GM18868 (cell line): ENCODE measurements around the gene CPEB1.
"Not testable (repeated sequence)": the region's sequence is repeated elsewhere in the genome, so short reads cannot be mapped to it uniquely, and the experiment has no call there.

Source experiments
- ATAC-seq: cut with Tn5 transposase; IDR thresholded peaks from one replicate; pipeline ENCODE4 v1.9.1; 2021; ENCODE audit warnings: mild to moderate bottlenecking, moderate library complexity; ENCODE audit not compliant: unreplicated experiment

CPEB1 gene

DNA sequence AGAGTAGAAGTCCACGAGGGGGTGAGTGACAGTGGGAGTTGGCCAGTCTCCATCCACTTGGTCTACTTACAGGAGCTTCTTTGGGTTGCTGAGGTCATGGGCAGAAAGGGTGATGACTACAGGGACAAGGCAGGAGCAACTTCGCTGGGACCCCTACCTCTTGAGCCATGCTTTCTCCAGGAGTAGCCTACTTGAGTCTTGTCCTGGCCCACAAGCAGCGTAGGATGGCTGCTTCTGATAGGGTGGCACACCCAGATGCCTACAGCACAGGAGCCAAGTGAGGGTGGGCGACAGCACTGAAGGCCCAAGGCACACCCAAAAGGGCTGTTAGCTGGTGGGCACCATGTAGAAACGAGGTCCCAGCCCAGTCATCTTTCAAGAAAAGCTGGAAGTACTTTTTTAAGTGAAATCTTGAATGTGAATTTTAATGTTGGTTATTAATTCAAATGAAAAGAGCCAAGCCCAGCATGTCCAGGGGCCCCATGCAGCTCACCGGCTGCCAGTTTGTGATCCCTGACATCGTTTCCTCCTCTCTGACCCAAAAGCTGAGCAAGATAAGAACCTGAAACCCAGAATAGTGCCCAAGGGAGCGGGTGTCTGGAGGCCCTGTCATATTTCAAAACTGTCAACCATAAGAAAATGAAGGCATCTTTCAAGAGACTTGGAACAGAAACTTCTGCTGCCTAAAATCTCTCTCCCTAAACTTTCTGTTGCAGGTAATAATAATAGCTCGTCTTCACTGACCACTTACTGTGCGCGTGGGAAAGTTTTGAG is 2.2 kb upstream of the CPEB1 start:
- ATAC-seq, result no peak

DNA sequence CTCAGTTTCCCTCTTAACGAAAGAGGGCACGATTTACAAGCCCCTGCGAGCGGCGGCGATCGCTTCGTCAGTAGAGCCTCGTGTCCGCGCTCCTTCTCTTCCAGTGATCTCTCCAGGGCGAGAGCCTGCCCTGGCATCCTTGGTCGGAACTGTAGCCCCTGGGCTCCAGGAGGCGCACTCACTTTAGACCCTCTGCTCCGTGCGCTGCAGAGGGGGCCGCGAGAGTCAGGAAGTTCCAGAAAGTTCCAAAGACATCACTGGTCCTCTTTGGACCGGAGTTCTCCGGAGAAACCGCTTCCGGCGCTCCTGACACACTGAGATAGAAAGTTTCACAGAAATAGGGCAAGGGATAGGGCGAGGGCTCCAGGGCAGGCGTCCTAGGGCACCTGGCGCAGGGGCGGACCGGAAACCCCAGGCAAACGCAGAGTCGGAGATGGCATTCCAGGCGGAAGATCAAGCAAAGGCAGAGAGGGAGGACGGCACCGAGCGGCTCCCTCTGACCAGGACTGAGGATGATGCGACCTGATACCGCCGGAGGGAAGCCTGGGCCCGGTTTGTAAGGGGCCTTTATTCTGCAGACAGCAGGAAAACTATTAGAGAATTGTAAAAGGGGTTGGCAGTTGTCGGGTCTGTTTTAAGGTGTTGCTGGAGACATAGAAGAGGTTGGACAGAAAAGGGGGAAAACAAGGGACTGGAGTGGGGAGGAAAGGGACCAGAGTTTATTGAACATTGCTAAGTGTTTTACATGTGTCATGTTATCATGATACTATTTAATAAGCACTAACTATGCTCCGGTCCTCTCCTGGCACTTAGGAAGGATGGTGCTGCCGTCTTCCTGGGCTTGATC is 1.3 kb upstream of the CPEB1 start:
- no peak for ATAC-seq

- ATAC-seq, result no peak
Measured at GRCh38 chr15:82647835-82648256, 683 bp upstream of the CPEB1 start.

- ATAC-seq, result no peak
Measured at GRCh38 chr15:82646250-82647044, 716 bp downstream of the CPEB1 start.

DNA sequence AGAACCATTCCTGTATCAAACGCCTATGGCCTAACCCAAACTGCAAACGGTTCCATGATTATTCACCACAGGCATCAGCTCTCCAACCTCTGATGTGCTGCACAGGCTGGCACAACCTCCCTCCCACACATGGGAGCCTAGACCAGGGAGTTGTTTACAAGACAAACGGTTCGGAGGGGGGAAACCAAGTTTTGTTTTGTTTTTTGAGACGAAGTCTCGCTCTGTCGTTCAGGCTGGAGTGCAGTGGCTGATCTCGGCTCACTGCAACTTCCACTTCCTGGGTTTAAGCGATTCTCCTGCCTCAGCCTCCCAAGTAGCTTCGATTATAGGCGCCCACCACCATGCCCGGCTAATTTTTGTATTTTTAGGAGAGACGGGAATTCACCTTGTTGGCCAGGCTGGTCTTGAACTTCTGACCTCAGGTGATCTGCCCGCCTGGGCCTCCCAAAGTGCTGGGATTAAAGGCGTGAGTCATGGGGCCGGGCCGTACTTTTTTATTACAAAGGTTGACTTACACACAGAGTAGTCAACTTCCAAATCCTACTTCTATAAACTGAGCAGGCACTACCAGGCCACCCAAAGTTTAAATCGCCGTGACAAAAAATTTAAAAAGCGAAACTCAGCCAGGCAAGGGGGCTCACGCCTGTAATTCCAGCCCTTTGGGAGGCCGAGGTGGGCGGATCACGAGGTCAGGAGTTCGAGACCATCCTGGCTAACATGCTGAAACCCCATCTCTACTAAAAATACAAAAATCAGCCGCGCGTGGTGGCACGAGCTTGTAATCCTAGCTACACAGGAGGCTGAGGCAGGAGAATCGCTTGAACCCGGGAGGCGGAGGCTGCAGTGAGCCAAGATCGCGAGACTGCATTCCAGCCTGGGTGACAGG is 2.0 kb downstream of the CPEB1 start:
- ATAC-seq, result not testable (repeated sequence)

DNA sequence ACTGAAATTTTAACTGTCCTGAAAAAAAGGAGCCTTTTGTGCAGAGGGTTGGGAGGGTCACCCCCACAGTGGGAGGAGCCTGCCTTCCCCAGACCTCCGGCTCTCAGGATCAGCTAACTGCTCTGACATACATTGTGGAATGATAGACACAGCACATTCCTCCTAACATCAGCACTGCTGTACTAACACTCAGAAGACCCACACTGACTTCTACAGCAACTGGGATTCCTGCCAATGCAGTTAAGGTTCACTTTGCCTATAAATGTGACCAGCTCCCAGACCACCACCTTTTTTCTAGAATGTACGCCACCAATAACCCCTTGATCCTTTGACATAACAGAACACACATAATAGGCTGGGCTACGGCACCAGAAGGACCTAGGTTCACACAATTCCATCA is 3.2 kb downstream of the CPEB1 start:
- no peak for ATAC-seq

GRCh38 chr15:82642656-82643055 is 4.5 kb downstream of the CPEB1 start:
- no peak for ATAC-seq

DNA sequence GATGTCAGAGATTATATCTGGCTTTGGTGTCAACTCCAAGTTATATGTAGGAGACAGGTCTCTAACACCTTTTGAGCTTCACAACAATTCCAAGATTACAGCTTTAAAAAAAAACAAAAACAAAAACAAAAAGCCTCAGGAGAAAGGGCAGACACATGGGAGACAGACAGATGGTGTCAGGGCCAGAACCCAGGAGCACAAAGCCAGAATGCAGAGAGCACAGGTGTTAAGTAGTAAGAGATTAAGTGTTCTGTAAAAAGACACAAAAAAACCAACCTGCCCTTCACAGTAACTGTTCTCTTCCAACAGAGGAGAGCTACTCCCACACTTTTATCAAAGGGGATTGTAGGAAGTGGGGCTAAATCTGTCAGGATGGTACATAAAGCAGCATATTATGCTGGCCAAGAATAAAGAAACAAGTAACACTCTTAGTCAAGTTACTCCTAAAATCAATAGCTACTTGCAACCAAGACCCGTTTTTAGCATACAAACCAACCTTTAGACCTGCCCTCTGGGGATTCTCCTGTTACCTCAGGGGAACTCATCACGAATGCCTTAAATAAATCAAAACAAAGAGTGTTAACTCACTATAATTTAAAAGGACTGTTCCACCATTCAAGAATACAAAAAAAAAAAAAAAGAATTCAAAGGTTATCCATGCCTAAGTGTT is 5.9 kb downstream of the CPEB1 start:
- ATAC-seq, result no peak

- ATAC-seq, result no peak
Measured at GRCh38 chr15:82640672-82641071, 6.5 kb downstream of the CPEB1 start.

- no peak for ATAC-seq
Measured at GRCh38 chr15:82635798-82636197, 11.4 kb downstream of the CPEB1 start.

GRCh38 chr15:82630033-82630432 is 17.1 kb downstream of the CPEB1 start:
- no peak for ATAC-seq

GRCh38 chr15:82625136-82625535 is 22.0 kb downstream of the CPEB1 start:
- ATAC-seq, result no peak

DNA sequence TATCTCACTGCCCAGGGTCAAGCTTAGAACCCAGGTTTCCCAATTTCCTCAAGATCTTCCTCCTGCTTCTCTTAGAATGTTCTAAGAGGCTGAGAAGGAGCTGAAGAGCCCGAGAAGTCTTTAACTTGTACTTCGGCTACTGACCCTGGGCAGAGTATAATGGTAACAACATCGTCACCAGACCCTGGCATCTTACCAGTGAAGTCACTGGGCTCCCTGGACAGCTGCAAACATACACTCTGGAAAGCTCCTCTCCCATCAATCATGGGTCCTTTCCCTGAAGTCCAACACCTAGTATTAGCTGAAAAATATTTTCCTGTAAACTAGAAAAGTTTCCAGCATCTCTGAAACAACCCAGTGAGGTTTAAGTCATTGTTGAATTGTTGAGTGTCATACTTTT is 22.7 kb downstream of the CPEB1 start:
- no peak for ATAC-seq

GRCh38 chr15:82624008-82624407 is 23.2 kb downstream of the CPEB1 start:
- no peak for ATAC-seq

- no peak for ATAC-seq
Measured at GRCh38 chr15:82621970-82622369, 25.2 kb downstream of the CPEB1 start.

DNA sequence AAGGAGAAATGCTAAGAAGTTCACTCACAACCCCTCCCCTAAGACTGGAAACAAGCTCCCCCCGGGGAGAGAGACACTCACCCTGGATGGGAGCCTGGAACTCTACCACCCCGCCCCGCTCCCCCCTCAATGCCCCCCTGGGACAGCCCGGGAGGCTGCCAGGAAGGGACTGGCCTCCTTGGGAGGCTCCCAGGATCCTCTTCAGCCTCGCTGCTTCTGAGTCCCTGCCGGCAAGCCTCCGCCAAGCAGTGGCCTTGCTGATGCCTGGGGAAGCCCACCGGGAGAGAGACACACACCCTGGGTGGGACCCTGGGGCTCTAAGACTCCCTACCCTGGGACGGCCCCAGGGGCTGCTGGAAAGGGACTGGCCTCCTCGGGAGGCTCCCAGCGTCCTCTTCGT is 33.4 kb downstream of the CPEB1 start:
- no peak for ATAC-seq

DNA sequence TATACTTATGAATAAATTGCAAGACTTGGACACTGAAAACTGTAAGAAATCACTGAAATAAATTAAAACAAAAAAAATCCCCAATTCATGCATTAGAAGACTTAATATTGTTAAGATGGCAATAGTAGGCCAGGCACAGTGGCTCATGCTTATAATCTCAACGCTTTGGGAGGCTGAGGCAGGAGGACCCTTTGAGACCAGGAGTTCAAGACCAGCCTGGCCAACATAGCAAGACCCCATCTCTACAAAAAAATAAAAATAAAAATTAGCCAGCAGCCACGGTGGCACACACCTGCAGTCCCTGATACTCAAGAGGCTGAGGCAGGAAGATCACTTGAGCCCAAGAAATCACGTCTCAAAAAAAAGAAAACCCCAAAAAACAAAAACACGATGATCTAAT is 35.8 kb downstream of the CPEB1 start:
- no peak for ATAC-seq

- ATAC-seq, result no peak
Measured at GRCh38 chr15:82602195-82602594, 45.0 kb downstream of the CPEB1 start.

GRCh38 chr15:82599862-82600261 is 47.3 kb downstream of the CPEB1 start:
- no peak for ATAC-seq

DNA sequence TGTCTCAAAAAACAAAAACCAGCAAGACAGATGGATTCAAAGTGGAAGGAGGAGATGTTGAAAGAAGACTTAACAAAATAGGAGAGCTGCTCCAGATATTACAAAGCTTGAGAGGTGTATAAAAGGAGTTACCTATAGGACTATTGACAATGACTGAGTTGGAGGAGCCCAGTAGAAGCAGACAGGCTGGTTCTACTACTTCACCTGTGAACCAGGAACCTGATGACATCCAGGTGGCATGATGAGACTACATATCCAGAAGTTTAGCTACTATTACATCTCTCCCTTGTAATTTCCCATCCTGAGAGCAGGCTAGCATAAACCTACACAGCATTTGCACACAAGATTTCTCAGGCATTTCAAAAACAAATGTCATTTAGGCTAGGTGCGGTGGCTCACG is 49.3 kb downstream of the CPEB1 start:
- no peak for ATAC-seq
